MG63 (cell line): Measurements from ENCODE around the gene PREX1. TPM values are rescaled to one million over a fixed set of nuclear protein-coding genes. Genes with fewer than 3 reads are reported as not detected.
A peak's percentile ranks its signal among the peaks of the same experiment; 100 is the strongest.

ENCODE experiments used
- DNase-seq: peaks from one replicate; pipeline ENCODE4 v3.0.0-alpha.2; 2020
- H3K27me3 ChIP-seq: fragments of 250-450 bp; sonication (Bioruptor Pico); 2 replicates; pipeline ENCODE4 v1.5.1; 2020; ENCODE audit warnings: mild to moderate bottlenecking, moderate library complexity
- H3K36me3 ChIP-seq: fragments of 250-450 bp; sonication (Bioruptor Pico); 2 replicates; pipeline ENCODE4 v1.5.1; 2020; ENCODE audit warnings: mild to moderate bottlenecking, moderate library complexity
- H3K4me3 ChIP-seq: fragments of 250-450 bp; sonication (Bioruptor Pico); 2 replicates; pipeline ENCODE4 v1.5.1; 2020; ENCODE audit warnings: mild to moderate bottlenecking, moderate library complexity
- H3K9me3 ChIP-seq: fragments of 250-450 bp; sonication (Bioruptor Pico); 2 replicates; pipeline ENCODE4 v1.5.1; 2020; ENCODE audit warnings: mild to moderate bottlenecking, moderate library complexity
- total RNA-seq: library from RNA; depleted of rRNA; stranded (reverse); fragments of >200 nt; shearing (Covaris generic); gene quantifications from 2 replicates; pipeline ENCODE4 v1.2.3, GENCODE V29; 2014; ENCODE audit warnings: low replicate concordance

PREX1 gene
- total RNA-seq, 1 experiment from 2014 or later, result 5.8 TPM

GRCh38 chr20:48744515-48744914, 83.3 kb downstream of the PREX1 start:
- Histone ChIP-seq H3K9me3 (no peaks in the 10 kb centered on the region), H3K27me3 (no peaks in the 10 kb centered on the region), H3K36me3 (no peaks in the 10 kb centered on the region), H3K4me3 (no peak overlapping the region)
- no peak for DNase-seq

- DNase-seq, result no peak
- Histone ChIP-seq H3K36me3 (no peaks in the 10 kb centered on the region), H3K27me3 (no peaks in the 10 kb centered on the region), H3K4me3 (no peak overlapping the region), H3K9me3 (no peaks in the 10 kb centered on the region)
Measured at GRCh38 chr20:48743807-48744206, 84.0 kb downstream of the PREX1 start.

- Histone ChIP-seq H3K4me3 (no peak overlapping the region), H3K27me3 (no peaks in the 10 kb centered on the region), H3K36me3 (no peaks in the 10 kb centered on the region), H3K9me3 (no peaks in the 10 kb centered on the region)
- DNase-seq, result no peak
Measured at GRCh38 chr20:48742912-48743680, 84.7 kb downstream of the PREX1 start.

- DNase-seq, result no peak
- H3K27me3 ChIP-seq, result no peaks in the 10 kb centered on the region
- no peaks in the 10 kb centered on the region for H3K9me3 ChIP-seq
- H3K36me3 ChIP-seq, result no peaks in the 10 kb centered on the region
- no peak overlapping the region for H3K4me3 ChIP-seq
Measured at GRCh38 chr20:48742233-48742632, 85.6 kb downstream of the PREX1 start.

GRCh38 chr20:48741669-48742068, 86.1 kb downstream of the PREX1 start:
- Histone ChIP-seq H3K4me3 (no peak overlapping the region), H3K27me3 (no peaks in the 10 kb centered on the region), H3K9me3 (no peaks in the 10 kb centered on the region), H3K36me3 (no peaks in the 10 kb centered on the region)
- no peak for DNase-seq

GRCh38 chr20:48740712-48741111, 87.1 kb downstream of the PREX1 start:
- DNase-seq, result no peak
- no peak overlapping the region for H3K4me3 ChIP-seq
- H3K36me3 ChIP-seq, result no peaks in the 10 kb centered on the region
- H3K27me3 ChIP-seq, result no peaks in the 10 kb centered on the region
- H3K9me3 ChIP-seq, result no peaks in the 10 kb centered on the region

GRCh38 chr20:48740292-48740649, 87.5 kb downstream of the PREX1 start:
- H3K36me3 ChIP-seq, result no peaks in the 10 kb centered on the region
- H3K4me3 ChIP-seq, result no peak overlapping the region
- no peak for DNase-seq
- H3K9me3 ChIP-seq, result no peaks in the 10 kb centered on the region
- no peaks in the 10 kb centered on the region for H3K27me3 ChIP-seq

GRCh38 chr20:48739395-48740291, 88.2 kb downstream of the PREX1 start:
- Histone ChIP-seq H3K27me3 (no peaks in the 10 kb centered on the region), H3K36me3 (no peaks in the 10 kb centered on the region), H3K9me3 (no peaks in the 10 kb centered on the region), H3K4me3 (no peak overlapping the region)
- DNase-seq, result no peak

GRCh38 chr20:48738399-48739304, 89.1 kb downstream of the PREX1 start:
- H3K9me3 ChIP-seq, result no peaks in the 10 kb centered on the region
- no peaks in the 10 kb centered on the region for H3K36me3 ChIP-seq
- DNase-seq, result no peak
- no peak overlapping the region for H3K4me3 ChIP-seq
- no peaks in the 10 kb centered on the region for H3K27me3 ChIP-seq

GRCh38 chr20:48738094-48738398, 89.8 kb downstream of the PREX1 start:
- H3K36me3 ChIP-seq, result no peaks in the 10 kb centered on the region
- H3K9me3 ChIP-seq, result no peaks in the 10 kb centered on the region
- H3K27me3 ChIP-seq, result no peaks in the 10 kb centered on the region
- DNase-seq, result no peak
- H3K4me3 ChIP-seq, result no peak overlapping the region

- DNase-seq, result no peak
- Histone ChIP-seq H3K9me3 (no peaks in the 10 kb centered on the region), H3K4me3 (no peak overlapping the region), H3K36me3 (no peaks in the 10 kb centered on the region), H3K27me3 (no peaks in the 10 kb centered on the region)
Measured at GRCh38 chr20:48737434-48738093, 90.2 kb downstream of the PREX1 start.

GRCh38 chr20:48736636-48737035, 91.2 kb downstream of the PREX1 start:
- Histone ChIP-seq H3K4me3 (no peak overlapping the region), H3K27me3 (no peaks in the 10 kb centered on the region), H3K36me3 (no peaks in the 10 kb centered on the region), H3K9me3 (no peaks in the 10 kb centered on the region)
- no peak for DNase-seq

- no peaks in the 10 kb centered on the region for H3K36me3 ChIP-seq
- H3K27me3 ChIP-seq, result no peaks in the 10 kb centered on the region
- H3K9me3 ChIP-seq, result no peaks in the 10 kb centered on the region
- no peak overlapping the region for H3K4me3 ChIP-seq
- no peak for DNase-seq
Measured at GRCh38 chr20:48736231-48736630, 91.6 kb downstream of the PREX1 start.

- H3K4me3 ChIP-seq, result no peak overlapping the region
- H3K27me3 ChIP-seq, result no peaks in the 10 kb centered on the region
- H3K9me3 ChIP-seq, result no peaks in the 10 kb centered on the region
- H3K36me3 ChIP-seq, result no peaks in the 10 kb centered on the region
- DNase-seq, result no peak
Measured at GRCh38 chr20:48735112-48735511, 92.7 kb downstream of the PREX1 start.

- H3K27me3 ChIP-seq, result no peaks in the 10 kb centered on the region
- no peaks in the 10 kb centered on the region for H3K9me3 ChIP-seq
- no peak overlapping the region for H3K4me3 ChIP-seq
- no peaks in the 10 kb centered on the region for H3K36me3 ChIP-seq
- peak; percentile 85 for DNase-seq
Measured at GRCh38 chr20:48734104-48734749, 93.6 kb downstream of the PREX1 start.

- DNase-seq, result peak; percentile 36
- no peaks in the 10 kb centered on the region for H3K9me3 ChIP-seq
Measured at GRCh38 chr20:48733296-48733790, 94.5 kb downstream of the PREX1 start.

More at GRCh38 chr20:48733296-48733790, 94.5 kb downstream of the PREX1 start:
- Histone ChIP-seq H3K36me3 (no peaks in the 10 kb centered on the region), H3K27me3 (no peaks in the 10 kb centered on the region), H3K4me3 (no peak overlapping the region)
